ENCODE data around the gene RCAN2. TPM values are rescaled to one million over a fixed set of nuclear protein-coding genes. Genes with fewer than 3 reads are reported as not detected.

Gene RCAN2
- polyA plus RNA-seq, 3 donors from 2014 or later = not detected

GRCh38 chr6:46242921-46243320, 248.3 kb downstream of the RCAN2 start:
- Mint-ChIP-seq H3K27ac (no peak overlapping the region), H3K4me1 (peaks cover 0 to 3% of the 10 kb centered on the region in 2 donors), H3K27me3 (ENCODE audit: low read depth in 3 of 3) (peaks cover 0 to 2% (median 2%) of the 10 kb centered on the region in 3 donors), H3K4me3 (no peak overlapping the region), H3K36me3 (peaks cover 0 to 5% (median 3%) of the 10 kb centered on the region in 3 donors), H3K9me3 (no peaks in the 10 kb centered on the region)
- DNase-seq = no peak

- H3K4me1 Mint-ChIP-seq = peaks cover 0 to 3% of the 10 kb centered on the region in 2 donors
- H3K27ac Mint-ChIP-seq = no peak overlapping the region
- DNase-seq = no peak
- no peaks in the 10 kb centered on the region for H3K9me3 Mint-ChIP-seq
- H3K4me3 Mint-ChIP-seq = no peak overlapping the region
- peaks cover 0 to 5% (median 3%) of the 10 kb centered on the region in 3 donors for H3K36me3 Mint-ChIP-seq
- peaks cover 2 to 5% (median 3%) of the 10 kb centered on the region in 3 donors for H3K27me3 Mint-ChIP-seq (ENCODE audit: low read depth in 3 of 3)
Measured at GRCh38 chr6:46240866-46241565, 250.2 kb downstream of the RCAN2 start.

GRCh38 chr6:46236752-46237151, 254.5 kb downstream of the RCAN2 start:
- H3K27me3 Mint-ChIP-seq (ENCODE audit: low read depth in 3 of 3) = peaks cover 2 to 5% (median 3%) of the 10 kb centered on the region in 3 donors
- DNase-seq = no peak
- H3K4me1 Mint-ChIP-seq = no peaks in the 10 kb centered on the region
- H3K9me3 Mint-ChIP-seq = no peaks in the 10 kb centered on the region
- H3K36me3 Mint-ChIP-seq = peaks cover 0 to 6% (median 5%) of the 10 kb centered on the region in 3 donors
- H3K4me3 Mint-ChIP-seq = no peak overlapping the region
- H3K27ac Mint-ChIP-seq = no peak overlapping the region

GRCh38 chr6:46235242-46235641, 256.0 kb downstream of the RCAN2 start:
- Mint-ChIP-seq H3K27me3 (ENCODE audit: low read depth in 3 of 3) (peaks cover 2 to 6% (median 4%) of the 10 kb centered on the region in 3 donors), H3K4me3 (no peak overlapping the region), H3K27ac (no peak overlapping the region), H3K9me3 (peaks cover 0 to 6% (median 0%) of the 10 kb centered on the region in 6 donors), H3K36me3 (peaks cover 5 to 12% (median 6%) of the 10 kb centered on the region in 3 donors), H3K4me1 (no peaks in the 10 kb centered on the region)
- DNase-seq = no peak

- Mint-ChIP-seq H3K4me1 (no peaks in the 10 kb centered on the region), H3K9me3 (peaks cover 0 to 6% (median 0%) of the 10 kb centered on the region in 6 donors), H3K27me3 (ENCODE audit: low read depth in 3 of 3) (peaks cover 2 to 6% (median 4%) of the 10 kb centered on the region in 3 donors), H3K4me3 (no peak overlapping the region), H3K27ac (no peak overlapping the region), H3K36me3 (peaks cover 5 to 10% (median 6%) of the 10 kb centered on the region in 3 donors)
- DNase-seq = no peak
Measured at GRCh38 chr6:46234700-46235099, 256.5 kb downstream of the RCAN2 start.

GRCh38 chr6:46234156-46234556, 257.1 kb downstream of the RCAN2 start:
- Mint-ChIP-seq H3K36me3 (peaks cover 5 to 11% (median 6%) of the 10 kb centered on the region in 3 donors), H3K9me3 (peaks cover 0 to 6% (median 2%) of the 10 kb centered on the region in 6 donors), H3K27ac (no peak overlapping the region), H3K4me1 (no peaks in the 10 kb centered on the region), H3K4me3 (no peak overlapping the region), H3K27me3 (ENCODE audit: low read depth in 3 of 3) (peaks cover 2 to 6% (median 5%) of the 10 kb centered on the region in 3 donors)
- DNase-seq = no peak

GRCh38 chr6:46233129-46233528, 258.1 kb downstream of the RCAN2 start:
- Mint-ChIP-seq H3K36me3 (peaks cover 5 to 12% (median 6%) of the 10 kb centered on the region in 3 donors), H3K27me3 (ENCODE audit: low read depth in 3 of 3) (peaks cover 2 to 8% (median 6%) of the 10 kb centered on the region in 3 donors), H3K4me3 (no peak overlapping the region), H3K4me1 (no peaks in the 10 kb centered on the region), H3K27ac (no peak overlapping the region), H3K9me3 (peaks cover 0 to 6% (median 2%) of the 10 kb centered on the region in 6 donors)
- no peak for DNase-seq

- no peaks in the 10 kb centered on the region for H3K4me1 Mint-ChIP-seq
- no peak overlapping the region for H3K4me3 Mint-ChIP-seq
- no peak for DNase-seq
- H3K36me3 Mint-ChIP-seq = no peaks in the 10 kb centered on the region
- H3K9me3 Mint-ChIP-seq = peaks cover 0 to 3% (median 0%) of the 10 kb centered on the region in 6 donors
- no peak overlapping the region for H3K27ac Mint-ChIP-seq
- H3K27me3 Mint-ChIP-seq (ENCODE audit: low read depth in 3 of 3) = peaks cover 0 to 4% (median 2%) of the 10 kb centered on the region in 3 donors
Measured at GRCh38 chr6:46222286-46222685, 269.0 kb downstream of the RCAN2 start.

GRCh38 chr6:46221222-46221793, 269.9 kb downstream of the RCAN2 start:
- Mint-ChIP-seq H3K9me3 (peaks cover 0 to 3% (median 0%) of the 10 kb centered on the region in 6 donors), H3K27me3 (ENCODE audit: low read depth in 3 of 3) (peaks cover 0 to 4% (median under 1%) of the 10 kb centered on the region in 3 donors), H3K4me1 (peaks cover 0 to 2% of the 10 kb centered on the region in 2 donors), H3K27ac (no peak overlapping the region), H3K36me3 (no peaks in the 10 kb centered on the region), H3K4me3 (no peak overlapping the region)
- peak; percentile 23 to 49 (median 32) for DNase-seq

- Mint-ChIP-seq H3K4me3 (no peak overlapping the region), H3K27me3 (ENCODE audit: low read depth in 3 of 3) (peaks cover 0 to 3% (median 0%) of the 10 kb centered on the region in 3 donors), H3K4me1 (peaks cover 4 to 10% of the 10 kb centered on the region in 2 donors), H3K9me3 (no peaks in the 10 kb centered on the region), H3K27ac (peak overlapping the region in 1 of 6 donors; percentile 42), H3K36me3 (no peaks in the 10 kb centered on the region)
- DNase-seq = no peak
Measured at GRCh38 chr6:46220352-46221221, 270.7 kb downstream of the RCAN2 start.

GRCh38 chr6:46219661-46220060, 271.6 kb downstream of the RCAN2 start:
- H3K36me3 Mint-ChIP-seq = no peaks in the 10 kb centered on the region
- H3K27me3 Mint-ChIP-seq (ENCODE audit: low read depth in 3 of 3) = no peaks in the 10 kb centered on the region
- H3K9me3 Mint-ChIP-seq = no peaks in the 10 kb centered on the region
- H3K27ac Mint-ChIP-seq = no peak overlapping the region
- H3K4me3 Mint-ChIP-seq = no peak overlapping the region
- H3K4me1 Mint-ChIP-seq = peaks cover 4 to 10% of the 10 kb centered on the region in 2 donors
- no peak for DNase-seq

- no peak for DNase-seq
- Mint-ChIP-seq H3K4me1 (peaks cover 4 to 10% of the 10 kb centered on the region in 2 donors), H3K4me3 (no peak overlapping the region), H3K9me3 (no peaks in the 10 kb centered on the region), H3K27me3 (ENCODE audit: low read depth in 3 of 3) (no peaks in the 10 kb centered on the region), H3K27ac (peak overlapping the region in 2 of 6 donors; percentile 61 to 65), H3K36me3 (no peaks in the 10 kb centered on the region)
Measured at GRCh38 chr6:46218457-46218856, 272.8 kb downstream of the RCAN2 start.

GRCh38 chr6:46217671-46218131, 273.5 kb downstream of the RCAN2 start:
- Mint-ChIP-seq H3K4me1 (peaks cover 4 to 10% of the 10 kb centered on the region in 2 donors), H3K4me3 (no peak overlapping the region), H3K9me3 (no peaks in the 10 kb centered on the region), H3K27me3 (ENCODE audit: low read depth in 3 of 3) (no peaks in the 10 kb centered on the region), H3K36me3 (no peaks in the 10 kb centered on the region), H3K27ac (no peak overlapping the region)
- DNase-seq = no peak

Measured in immature natural killer cell (primary cell).